ENCODE results near the gene GIMD1. TPM values are rescaled to one million over a fixed set of nuclear protein-coding genes. Genes with fewer than 3 reads are reported as not detected.

The GIMD1 gene
- polyA plus RNA-seq, 1 experiment, result not detected

DNA sequence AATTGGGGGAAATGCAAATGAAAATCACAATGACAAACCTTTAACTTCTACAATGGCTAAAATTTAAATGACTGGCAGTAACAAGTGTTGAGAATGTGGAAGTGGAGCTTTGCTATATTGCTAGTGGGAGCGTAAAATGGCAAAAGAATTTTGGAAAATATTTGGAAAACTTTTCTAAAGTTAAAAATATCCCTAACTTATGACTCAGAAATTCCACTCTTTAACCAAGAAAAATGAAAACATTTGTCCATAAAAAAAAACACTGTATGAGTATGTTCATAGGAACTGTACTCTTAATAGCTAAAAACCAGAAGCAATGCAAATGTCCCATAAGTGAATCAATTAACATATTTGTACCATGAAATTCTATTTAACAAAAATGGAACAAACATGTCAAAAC is 56.2 kb downstream of the GIMD1 start:
- Histone ChIP-seq H3K27me3 (ENCODE audit: control insufficient read depth, insufficient read depth, low read length) (no peaks in the 10 kb centered on the region), H3K9me3 (ENCODE audit: control insufficient read depth, insufficient read depth, low read length) (no peaks in the 10 kb centered on the region), H3K27ac (ENCODE audit: low read depth, low read length) (no peak overlapping the region), H3K4me3 (ENCODE audit: low read depth, low read length) (no peak overlapping the region)
- TF ChIP-seq, protein P1, sequence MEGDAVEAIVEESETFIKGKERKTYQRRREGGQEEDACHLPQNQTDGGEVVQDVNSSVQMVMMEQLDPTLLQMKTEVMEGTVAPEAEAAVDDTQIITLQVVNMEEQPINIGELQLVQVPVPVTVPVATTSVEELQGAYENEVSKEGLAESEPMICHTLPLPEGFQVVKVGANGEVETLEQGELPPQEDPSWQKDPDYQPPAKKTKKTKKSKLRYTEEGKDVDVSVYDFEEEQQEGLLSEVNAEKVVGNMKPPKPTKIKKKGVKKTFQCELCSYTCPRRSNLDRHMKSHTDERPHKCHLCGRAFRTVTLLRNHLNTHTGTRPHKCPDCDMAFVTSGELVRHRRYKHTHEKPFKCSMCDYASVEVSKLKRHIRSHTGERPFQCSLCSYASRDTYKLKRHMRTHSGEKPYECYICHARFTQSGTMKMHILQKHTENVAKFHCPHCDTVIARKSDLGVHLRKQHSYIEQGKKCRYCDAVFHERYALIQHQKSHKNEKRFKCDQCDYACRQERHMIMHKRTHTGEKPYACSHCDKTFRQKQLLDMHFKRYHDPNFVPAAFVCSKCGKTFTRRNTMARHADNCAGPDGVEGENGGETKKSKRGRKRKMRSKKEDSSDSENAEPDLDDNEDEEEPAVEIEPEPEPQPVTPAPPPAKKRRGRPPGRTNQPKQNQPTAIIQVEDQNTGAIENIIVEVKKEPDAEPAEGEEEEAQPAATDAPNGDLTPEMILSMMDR (IDR thresholded peaks at IDR 0.05; ENCODE audit: low read depth, low read length), result no peak
- DNase-seq (ENCODE audit: low read depth, low spot score), result no peak
- ChIA-PET CTCF (interaction anchor here (1.0 to 1.5 kb wide), 2 partner anchors 16 to 46 kb away, joined by 3 to 5 read pairs; no protein-coding TSS in a partner anchor), POLR2A (no interaction called here)

Other genes starting within 250 kb of the GIMD1 start
- 34.4 and 48.4 TPM in 2 replicates for gene TBCK, start 52.6 kb downstream of the GIMD1 start, polyA plus RNA-seq (2011; rRNA removed)
- gene AIMP1, start 52.2 kb downstream of the GIMD1 start, polyA plus RNA-seq (2011; rRNA removed), result 35.3 and 52.9 TPM in 2 replicates

Measured in AG04450 (cell line).